Measurements from ENCODE around the gene CEP43. TPM values are rescaled to one million over a fixed set of nuclear protein-coding genes. Genes with fewer than 3 reads are reported as not detected.

The CEP43 gene
- total and polyA plus RNA-seq, 2 experiments from 2014 or later, result 20.5 to 28.1 TPM

GRCh38 chr6:166970776-166971175, 28.4 kb upstream of the CEP43 start:
- Histone ChIP-seq H3K36me3 (replicated peaks; ENCODE audit: insufficient read depth, low read depth) (no peaks in the 10 kb centered on the region), H3K9me3 (ENCODE audit: low read depth) (no peaks in the 10 kb centered on the region), H3K4me3 (no peak overlapping the region), H3K27ac (no peak overlapping the region), H2AFZ (no peak overlapping the region), H3K4me1 (ENCODE audit: insufficient read depth) (no peaks in the 10 kb centered on the region), H3K4me2 (no peak overlapping the region), H3K27me3 (no peaks in the 10 kb centered on the region), H4K20me1 (ENCODE audit: insufficient read depth, poor library complexity, severe bottlenecking) (no peaks in the 10 kb centered on the region), H3K9me2 (replicated peaks; ENCODE audit: insufficient read depth) (no peaks in the 10 kb centered on the region), H3K79me2 (no peaks in the 10 kb centered on the region)
- no peak for DNase-seq (ENCODE audit: low spot score)
- WGBS (ENCODE audit: low lambda C conversion rate, missing lambda C conversion rate), result 94% methylated on average over 17 of the region's 17 CpGs
- TF ChIP-seq EZH2 (IDR thresholded peaks at IDR 0.05; ENCODE audit: borderline replicate concordance) (no peak), EZH2phosphoT487 (IDR thresholded peaks at IDR 0.05; ENCODE audit: low read depth, severe bottlenecking, unreplicated experiment) (no peak), CTCF (IDR thresholded peaks at IDR 0.05; ENCODE audit: poor library complexity) (no peak)

DNA sequence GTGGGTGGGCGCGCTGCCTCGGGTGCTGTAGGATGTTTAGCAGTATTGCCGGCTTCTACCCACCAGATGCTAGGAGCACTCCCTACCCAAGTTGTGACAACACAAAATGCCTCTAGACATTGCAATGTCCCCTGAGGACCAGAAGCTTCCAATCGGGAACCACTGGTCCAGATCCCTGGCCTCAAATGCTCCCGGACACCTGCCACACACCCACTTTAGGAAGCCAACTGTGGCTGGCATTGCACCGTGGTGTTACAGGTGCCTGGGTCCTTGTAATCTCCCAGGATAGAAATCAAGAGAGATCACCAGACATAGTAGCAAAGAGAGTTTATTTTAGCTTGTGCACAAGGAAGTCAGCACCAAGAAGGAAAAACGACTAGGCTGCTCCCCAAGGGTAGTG, 27.9 kb upstream of the CEP43 start:
- H3K27ac ChIP-seq, result no peak overlapping the region
- no peaks in the 10 kb centered on the region for H3K36me3 ChIP-seq (replicated peaks; ENCODE audit: insufficient read depth, low read depth)
- no peaks in the 10 kb centered on the region for H3K79me2 ChIP-seq
- H4K20me1 ChIP-seq (ENCODE audit: insufficient read depth, poor library complexity, severe bottlenecking), result no peaks in the 10 kb centered on the region
- DNase-seq (ENCODE audit: low spot score), result no peak
- no peak overlapping the region for H2AFZ ChIP-seq
- TF ChIP-seq EZH2 (IDR thresholded peaks at IDR 0.05; ENCODE audit: borderline replicate concordance) (no peak), CTCF (IDR thresholded peaks at IDR 0.05; ENCODE audit: poor library complexity) (no peak)
- H3K27me3 ChIP-seq, result no peaks in the 10 kb centered on the region
- H3K9me3 ChIP-seq (ENCODE audit: low read depth), result no peaks in the 10 kb centered on the region
- no peak overlapping the region for H3K4me3 ChIP-seq
- WGBS (ENCODE audit: low lambda C conversion rate, missing lambda C conversion rate), result 96% methylated on average over 8 of the region's 8 CpGs
- no peak overlapping the region for H3K4me2 ChIP-seq
- H3K4me1 ChIP-seq (ENCODE audit: insufficient read depth), result no peaks in the 10 kb centered on the region
- H3K9me2 ChIP-seq (replicated peaks; ENCODE audit: insufficient read depth), result no peaks in the 10 kb centered on the region

- Histone ChIP-seq H3K9me3 (ENCODE audit: low read depth) (no peaks in the 10 kb centered on the region), H2AFZ (no peak overlapping the region), H3K4me1 (ENCODE audit: insufficient read depth) (no peaks in the 10 kb centered on the region)
These were observed 27.1 kb upstream of the CEP43 start for GRCh38 chr6:166972101-166972500.

More at GRCh38 chr6:166972101-166972500, 27.1 kb upstream of the CEP43 start:
- 95% methylated on average over 2 of the region's 2 CpGs for WGBS (ENCODE audit: low lambda C conversion rate, missing lambda C conversion rate)
- no peaks in the 10 kb centered on the region for H3K36me3 ChIP-seq (replicated peaks; ENCODE audit: insufficient read depth, low read depth)
- H3K79me2 ChIP-seq, result no peaks in the 10 kb centered on the region
- no peak for DNase-seq (ENCODE audit: low spot score)
- H4K20me1 ChIP-seq (ENCODE audit: insufficient read depth, poor library complexity, severe bottlenecking), result no peaks in the 10 kb centered on the region
- TF ChIP-seq EZH2 (IDR thresholded peaks at IDR 0.05; ENCODE audit: borderline replicate concordance) (no peak), CTCF (IDR thresholded peaks at IDR 0.05; ENCODE audit: poor library complexity) (no peak), EZH2phosphoT487 (IDR thresholded peaks at IDR 0.05; ENCODE audit: low read depth, severe bottlenecking, unreplicated experiment) (no peak)
- no peak overlapping the region for H3K4me2 ChIP-seq
- H3K27me3 ChIP-seq, result no peaks in the 10 kb centered on the region
- no peak overlapping the region for H3K4me3 ChIP-seq
- no peak overlapping the region for H3K27ac ChIP-seq
- H3K9me2 ChIP-seq (replicated peaks; ENCODE audit: insufficient read depth), result no peaks in the 10 kb centered on the region

Data from hepatocyte (in vitro differentiated cells).